ENCODE results near the gene MON1A.

MON1A gene

GRCh38 chr3:49886922-49887265, 42.7 kb downstream of the MON1A start:
- no peak for DNase-seq

- DNase-seq, result no peak
Measured at GRCh38 chr3:49883998-49884397, 45.6 kb downstream of the MON1A start.

- no peak for DNase-seq
Measured at GRCh38 chr3:49882166-49882565, 47.4 kb downstream of the MON1A start.

GRCh38 chr3:49880581-49881315, 48.9 kb downstream of the MON1A start:
- DNase-seq, result no peak

GRCh38 chr3:49879721-49880120, 49.9 kb downstream of the MON1A start:
- DNase-seq, result no peak

- DNase-seq, result no peak
Measured at GRCh38 chr3:49878686-49879085, 50.9 kb downstream of the MON1A start.

- no peak for DNase-seq
Measured at GRCh38 chr3:49877716-49878115, 51.9 kb downstream of the MON1A start.

- DNase-seq, result no peak
Measured at GRCh38 chr3:49876567-49876966, 53.0 kb downstream of the MON1A start.

GRCh38 chr3:49873623-49874022, 56.0 kb downstream of the MON1A start:
- no peak for DNase-seq

GRCh38 chr3:49872801-49873281, 56.8 kb downstream of the MON1A start:
- DNase-seq, result peak; percentile 35

GRCh38 chr3:49871531-49872153, 58.0 kb downstream of the MON1A start:
- no peak for DNase-seq

- peak; percentile 51 for DNase-seq
Measured at GRCh38 chr3:49869525-49870126, 60.0 kb downstream of the MON1A start, which contains the start of gene CAMKV. Gene CAMKV, minus strand, starts transcription at chr3:49869906. Its CDS starts 7,518 bp downstream, at chr3:49862388.

GRCh38 chr3:49868862-49869466, 60.6 kb downstream of the MON1A start:
- peak; percentile 57 for DNase-seq

- no peak for DNase-seq
Measured at GRCh38 chr3:49867871-49868321, 61.7 kb downstream of the MON1A start.

GRCh38 chr3:49867400-49867799, 62.2 kb downstream of the MON1A start:
- no peak for DNase-seq

GRCh38 chr3:49865198-49865784, 64.3 kb downstream of the MON1A start:
- no peak for DNase-seq

GRCh38 chr3:49864505-49864904, 65.1 kb downstream of the MON1A start:
- no peak for DNase-seq

GRCh38 chr3:49859576-49860305, 69.9 kb downstream of the MON1A start:
- DNase-seq, result no peak
